ENCODE results near the gene DNAJC27. TPM values are rescaled to one million over a fixed set of nuclear protein-coding genes. Genes with fewer than 3 reads are reported as not detected.

The DNAJC27 gene
- total RNA-seq, 1 experiment from 2014 or later: 5.1 TPM

- H3K79me2 ChIP-seq (ENCODE audit: low read depth): no peaks in the 10 kb centered on the region
- no peaks in the 10 kb centered on the region for H3K27me3 ChIP-seq (ENCODE audit: insufficient read depth, low read depth)
- DNase-seq: no peak
- H3K27ac ChIP-seq: no peak overlapping the region
- BruUV-seq (replicated peaks): no TSS peak
- no peaks in the 10 kb centered on the region for H3K36me3 ChIP-seq (ENCODE audit: low read depth)
- H3K4me3 ChIP-seq: no peak overlapping the region
- no peak overlapping the region for H2AFZ ChIP-seq
- POLR2A ChIA-PET (ENCODE audit: unreplicated experiment): no interaction called here
- intact Hi-C loops (cut with micrococcal nuclease; ENCODE audit: unreplicated experiment): no loop called here
- no peak overlapping the region for H3K4me2 ChIP-seq
- no peaks in the 10 kb centered on the region for H3K9me2 ChIP-seq (ENCODE audit: insufficient read depth)
- H3F3A ChIP-seq (ENCODE audit: insufficient read depth, low read depth): no peaks in the 10 kb centered on the region
- no peaks in the 10 kb centered on the region for H3K4me1 ChIP-seq (replicated peaks; ENCODE audit: insufficient read depth)
- H4K20me1 ChIP-seq (ENCODE audit: insufficient read depth): no peaks in the 10 kb centered on the region
- H3K9me3 ChIP-seq (ENCODE audit: insufficient read depth, low read depth): no peaks in the 10 kb centered on the region
- CTCF ChIA-PET: no interaction called here
- no peak for TF ChIP-seq EZH2 (IDR thresholded peaks at IDR 0.05; ENCODE audit: low read depth)
- TF ChIP-seq CTCF (conservative IDR thresholded peaks at IDR 0.05): no peak
Measured at GRCh38 chr2:24903161-24904103, 68.3 kb downstream of the DNAJC27 start.

GRCh38 chr2:24899361-24899910 lies 72.3 kb downstream of the DNAJC27 start:
- H4K20me1 ChIP-seq (ENCODE audit: insufficient read depth): no peaks in the 10 kb centered on the region
- no peaks in the 10 kb centered on the region for H3K9me2 ChIP-seq (ENCODE audit: insufficient read depth)
- H3K27ac ChIP-seq: no peak overlapping the region
- POLR2A ChIA-PET (ENCODE audit: unreplicated experiment): no interaction called here
- H3K4me3 ChIP-seq: no peak overlapping the region
- no peaks in the 10 kb centered on the region for H3K27me3 ChIP-seq (ENCODE audit: insufficient read depth, low read depth)
- no peaks in the 10 kb centered on the region for H3F3A ChIP-seq (ENCODE audit: insufficient read depth, low read depth)
- no peak for DNase-seq
- H3K36me3 ChIP-seq (ENCODE audit: low read depth): peaks cover 3% of the 10 kb centered on the region
- H2AFZ ChIP-seq: no peak overlapping the region
- CTCF ChIA-PET: no interaction called here
- H3K4me2 ChIP-seq: no peak overlapping the region
- no peaks in the 10 kb centered on the region for H3K79me2 ChIP-seq (ENCODE audit: low read depth)
- BruUV-seq (replicated peaks): no TSS peak
- intact Hi-C loops (cut with micrococcal nuclease; ENCODE audit: unreplicated experiment): no loop called here
- H3K4me1 ChIP-seq (replicated peaks; ENCODE audit: insufficient read depth): no peaks in the 10 kb centered on the region
- TF ChIP-seq EZH2 (IDR thresholded peaks at IDR 0.05; ENCODE audit: low read depth) (no peak), CTCF (conservative IDR thresholded peaks at IDR 0.05) (no peak)
- H3K9me3 ChIP-seq (ENCODE audit: insufficient read depth, low read depth): peaks cover 20% of the 10 kb centered on the region

- Histone ChIP-seq H3K4me3 (no peak overlapping the region), H3K36me3 (ENCODE audit: low read depth) (peaks cover 3% of the 10 kb centered on the region), H3K4me1 (replicated peaks; ENCODE audit: insufficient read depth) (no peaks in the 10 kb centered on the region), H3K4me2 (no peak overlapping the region), H3K79me2 (ENCODE audit: low read depth) (no peaks in the 10 kb centered on the region), H3K9me3 (ENCODE audit: insufficient read depth, low read depth) (peaks cover 24% of the 10 kb centered on the region), H3F3A (ENCODE audit: insufficient read depth, low read depth) (no peaks in the 10 kb centered on the region), H3K9me2 (ENCODE audit: insufficient read depth) (no peaks in the 10 kb centered on the region), H2AFZ (no peak overlapping the region), H4K20me1 (ENCODE audit: insufficient read depth) (no peaks in the 10 kb centered on the region), H3K27me3 (ENCODE audit: insufficient read depth, low read depth) (no peaks in the 10 kb centered on the region), H3K27ac (no peak overlapping the region)
- POLR2A ChIA-PET (ENCODE audit: unreplicated experiment): no interaction called here
- intact Hi-C loops (cut with micrococcal nuclease; ENCODE audit: unreplicated experiment): no loop called here
- TF ChIP-seq CTCF (conservative IDR thresholded peaks at IDR 0.05): no peak
- no peak for TF ChIP-seq EZH2 (IDR thresholded peaks at IDR 0.05; ENCODE audit: low read depth)
- no TSS peak for BruUV-seq (replicated peaks)
- DNase-seq: no peak
- CTCF ChIA-PET: no interaction called here
Measured at GRCh38 chr2:24898122-24899109, 73.3 kb downstream of the DNAJC27 start.
